ENCODE measurements around the gene RALGPS1. TPM values are rescaled to one million over a fixed set of nuclear protein-coding genes. Genes with fewer than 3 reads are reported as not detected.

Gene RALGPS1
- total RNA-seq, 1 experiment from 2014 or later: 2.2 TPM

- no peak for DNase-seq (ENCODE audit: low spot score)
Observed at GRCh38 chr9:127172066-127172707, 257.6 kb downstream of the RALGPS1 start.

- DNase-seq (ENCODE audit: low spot score): no peak
Observed at GRCh38 chr9:127173063-127173462, 258.5 kb downstream of the RALGPS1 start.

- DNase-seq (ENCODE audit: low spot score): no peak
Observed at GRCh38 chr9:127174386-127175318, 260.1 kb downstream of the RALGPS1 start.

GRCh38 chr9:127175319-127175715, 260.7 kb downstream of the RALGPS1 start:
- DNase-seq (ENCODE audit: low spot score): no peak

- no peak for DNase-seq (ENCODE audit: low spot score)
Observed at GRCh38 chr9:127175764-127176163, 261.2 kb downstream of the RALGPS1 start.

- DNase-seq (ENCODE audit: low spot score): no peak
Observed at GRCh38 chr9:127176631-127177030, 262.0 kb downstream of the RALGPS1 start.

GRCh38 chr9:127177231-127177630, 262.6 kb downstream of the RALGPS1 start:
- DNase-seq (ENCODE audit: low spot score): no peak

GRCh38 chr9:127177665-127178265, 263.2 kb downstream of the RALGPS1 start:
- no peak for DNase-seq (ENCODE audit: low spot score)

GRCh38 chr9:127178686-127179632, 264.4 kb downstream of the RALGPS1 start:
- DNase-seq (ENCODE audit: low spot score): no peak

GRCh38 chr9:127179633-127180441, 265.3 kb downstream of the RALGPS1 start:
- DNase-seq (ENCODE audit: low spot score): no peak

- no peak for DNase-seq (ENCODE audit: low spot score)
Observed at GRCh38 chr9:127180457-127181314, 266.1 kb downstream of the RALGPS1 start.

GRCh38 chr9:127181315-127181580, 266.7 kb downstream of the RALGPS1 start:
- DNase-seq (ENCODE audit: low spot score): no peak

GRCh38 chr9:127181595-127182190, 267.1 kb downstream of the RALGPS1 start:
- no peak for DNase-seq (ENCODE audit: low spot score)

GRCh38 chr9:127182901-127183746, 268.5 kb downstream of the RALGPS1 start:
- DNase-seq (ENCODE audit: low spot score): no peak

GRCh38 chr9:127183814-127184582, 269.4 kb downstream of the RALGPS1 start:
- DNase-seq (ENCODE audit: low spot score): no peak

GRCh38 chr9:127184641-127185040, 270.1 kb downstream of the RALGPS1 start:
- DNase-seq (ENCODE audit: low spot score): no peak

GRCh38 chr9:127185181-127185580, 270.6 kb downstream of the RALGPS1 start:
- DNase-seq (ENCODE audit: low spot score): no peak
